ENCODE measurements around the gene GNE. TPM values are rescaled to one million over a fixed set of nuclear protein-coding genes. Genes with fewer than 3 reads are reported as not detected.

The GNE gene
- total RNA-seq, 4 donors from 2014 or later, result 30.0 to 42.6 (median 32.6) TPM

- WGBS, 2 donors, result 89 to 98% methylated on average over 3 of the region's 3 CpGs
- no peaks in the 10 kb centered on the region for H3K27me3 ChIP-seq
- H3K9me3 ChIP-seq, result no peaks in the 10 kb centered on the region
- H3K4me3 ChIP-seq, result no peak overlapping the region
- DNase-seq (ENCODE audit: low spot score in 2 of 2), result no peak
- H3K27ac ChIP-seq, result no peak overlapping the region
- H3K36me3 ChIP-seq, result no peaks in the 10 kb centered on the region
- no peaks in the 10 kb centered on the region for H3K4me1 ChIP-seq
- TF ChIP-seq EP300 (IDR thresholded peaks at IDR 0.05) (no peak), CTCF (IDR thresholded peaks at IDR 0.05) (no peak), POLR2A (IDR thresholded peaks at IDR 0.05) (no peak)
Observed at GRCh38 chr9:36288070-36288469, 29.8 kb upstream of the GNE start.

- 65 to 87% methylated on average over 5 to 6 of the region's 6 CpGs for WGBS, 2 donors
Observed at GRCh38 chr9:36286388-36286787, 28.1 kb upstream of the GNE start.

GRCh38 chr9:36284226-36284625, 26.0 kb upstream of the GNE start:
- H3K4me3 ChIP-seq, result no peak overlapping the region
- no peaks in the 10 kb centered on the region for H3K27me3 ChIP-seq
- no peak overlapping the region for H3K27ac ChIP-seq
- TF ChIP-seq POLR2A (IDR thresholded peaks at IDR 0.05), result no peak
- no peak for TF ChIP-seq CTCF (IDR thresholded peaks at IDR 0.05)
- no peak for TF ChIP-seq EP300 (IDR thresholded peaks at IDR 0.05)
- 94% methylated on average over 4 of the region's 4 CpGs for WGBS, 2 donors
- no peaks in the 10 kb centered on the region for H3K9me3 ChIP-seq
- no peaks in the 10 kb centered on the region for H3K36me3 ChIP-seq
- no peaks in the 10 kb centered on the region for H3K4me1 ChIP-seq
- no peak for DNase-seq (ENCODE audit: low spot score in 2 of 2)

More at GRCh38 chr9:36286388-36286787, 28.1 kb upstream of the GNE start:
- no peaks in the 10 kb centered on the region for H3K36me3 ChIP-seq
- TF ChIP-seq EP300 (IDR thresholded peaks at IDR 0.05), result no peak
- no peak for TF ChIP-seq CTCF (IDR thresholded peaks at IDR 0.05)
- no peak for TF ChIP-seq POLR2A (IDR thresholded peaks at IDR 0.05)
- no peaks in the 10 kb centered on the region for H3K4me1 ChIP-seq
- no peak overlapping the region for H3K4me3 ChIP-seq
- H3K27ac ChIP-seq, result no peak overlapping the region
- no peaks in the 10 kb centered on the region for H3K27me3 ChIP-seq
- no peaks in the 10 kb centered on the region for H3K9me3 ChIP-seq
- DNase-seq (ENCODE audit: low spot score in 2 of 2), result no peak

- no peaks in the 10 kb centered on the region for H3K4me1 ChIP-seq
- H3K4me3 ChIP-seq, result no peak overlapping the region
- DNase-seq (ENCODE audit: low spot score in 2 of 2), result no peak
- H3K27ac ChIP-seq, result no peak overlapping the region
- TF ChIP-seq CTCF (IDR thresholded peaks at IDR 0.05) (no peak), EP300 (IDR thresholded peaks at IDR 0.05) (no peak), POLR2A (IDR thresholded peaks at IDR 0.05) (no peak)
- no peaks in the 10 kb centered on the region for H3K9me3 ChIP-seq
- H3K27me3 ChIP-seq, result no peaks in the 10 kb centered on the region
- WGBS, 2 donors, result 87 to 88% methylated on average over 7 of the region's 7 CpGs
- no peaks in the 10 kb centered on the region for H3K36me3 ChIP-seq
Observed at GRCh38 chr9:36282275-36282674, 24.0 kb upstream of the GNE start.

- no peak overlapping the region for H3K4me3 ChIP-seq
- no peak for DNase-seq (ENCODE audit: low spot score in 2 of 2)
- H3K9me3 ChIP-seq, result no peaks in the 10 kb centered on the region
- H3K4me1 ChIP-seq, result peaks cover 0 to 10% (median 0%) of the 10 kb centered on the region in 4 donors
- H3K27ac ChIP-seq, result no peak overlapping the region
- H3K36me3 ChIP-seq, result no peaks in the 10 kb centered on the region
- no peak for TF ChIP-seq CTCF (IDR thresholded peaks at IDR 0.05)
- TF ChIP-seq EP300 (IDR thresholded peaks at IDR 0.05), result no peak
- no peak for TF ChIP-seq POLR2A (IDR thresholded peaks at IDR 0.05)
- 85 to 88% methylated on average over 4 of the region's 4 CpGs for WGBS, 2 donors
- no peaks in the 10 kb centered on the region for H3K27me3 ChIP-seq
Observed at GRCh38 chr9:36280989-36281388, 22.7 kb upstream of the GNE start.
